ENCODE data around the gene CLDN16.

The CLDN16 gene

DNA sequence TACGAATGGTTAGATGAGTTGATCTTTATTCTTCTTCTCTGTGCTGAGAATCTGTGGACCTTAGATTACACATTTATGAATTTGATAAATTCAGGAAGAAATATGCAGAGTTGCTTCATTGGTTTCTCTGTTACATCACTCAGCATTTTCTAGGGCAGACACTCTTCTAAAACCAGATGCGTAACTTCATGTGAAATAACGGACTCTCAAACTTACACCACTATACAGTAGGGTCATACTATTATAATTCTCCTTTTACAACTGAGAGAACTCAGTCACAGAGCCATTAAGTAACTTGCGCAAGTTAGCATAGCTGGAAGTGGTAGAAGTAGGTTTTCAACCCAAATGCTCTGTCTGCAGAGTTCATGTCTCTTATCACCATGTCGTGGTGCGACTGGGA is 56.0 kb downstream of the CLDN16 start:
- no peak for DNase-seq

- no peak for DNase-seq
These were observed 56.7 kb downstream of the CLDN16 start for GRCh38 chr3:190444576-190445145.

DNA sequence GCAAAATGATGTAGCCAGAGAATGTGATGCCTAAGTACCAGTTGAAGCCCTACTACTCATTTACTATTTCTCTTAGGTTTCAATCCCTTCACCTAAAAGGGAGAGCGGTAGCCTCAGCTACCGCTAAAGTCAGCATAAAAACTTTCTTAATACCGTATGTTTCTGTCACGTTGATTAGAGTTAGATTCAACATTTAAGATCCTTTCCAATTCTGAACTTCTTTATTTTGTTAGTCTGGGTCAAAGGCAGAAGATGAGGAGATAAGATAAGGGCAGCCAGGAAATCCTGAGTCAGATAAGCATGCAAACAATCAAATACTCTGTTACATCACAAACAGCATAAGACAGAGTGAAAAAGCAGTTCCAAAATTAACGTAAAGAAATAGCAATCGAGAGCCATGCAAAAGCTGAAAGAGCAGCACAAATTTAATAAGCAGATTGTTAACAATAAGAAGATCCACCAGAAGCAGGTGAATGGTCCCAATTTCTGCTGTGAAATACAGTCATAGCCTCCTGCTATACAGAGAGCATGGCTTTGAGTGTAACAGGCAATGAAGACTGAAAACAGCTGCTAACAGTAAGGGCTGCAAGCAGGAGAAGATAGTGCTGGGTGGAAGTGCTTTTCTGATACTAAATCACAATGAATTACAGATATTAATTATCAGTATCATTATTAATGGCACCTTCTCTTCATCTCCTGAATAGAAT is 58.8 kb downstream of the CLDN16 start:
- no peak for DNase-seq

DNA sequence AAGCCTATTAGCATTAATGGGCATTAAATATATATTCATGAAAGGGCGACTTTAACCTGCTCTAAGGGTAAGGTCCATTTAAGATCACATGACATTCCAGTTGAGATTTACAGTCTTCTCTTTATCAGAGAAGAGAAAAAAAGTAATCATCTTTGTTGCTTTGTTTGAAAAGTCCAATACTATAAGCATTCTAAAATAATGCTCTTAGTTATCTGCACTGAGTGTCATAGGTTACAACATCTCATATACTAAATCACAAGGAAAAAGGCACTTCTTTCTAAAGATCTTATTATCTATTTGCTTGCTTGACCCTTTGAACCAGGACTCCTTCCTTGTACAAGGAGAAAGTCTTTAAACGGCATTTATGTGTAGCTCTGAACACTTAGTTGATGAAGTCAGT is 60.3 kb downstream of the CLDN16 start:
- no peak for DNase-seq

- no peak for DNase-seq
These were observed 61.8 kb downstream of the CLDN16 start, which contains the start of gene TMEM207 for GRCh38 chr3:190449801-190450200. TMEM207 (minus strand) TSS chr3:190449901; CDS start chr3:190449809, 92 bp downstream.

DNA sequence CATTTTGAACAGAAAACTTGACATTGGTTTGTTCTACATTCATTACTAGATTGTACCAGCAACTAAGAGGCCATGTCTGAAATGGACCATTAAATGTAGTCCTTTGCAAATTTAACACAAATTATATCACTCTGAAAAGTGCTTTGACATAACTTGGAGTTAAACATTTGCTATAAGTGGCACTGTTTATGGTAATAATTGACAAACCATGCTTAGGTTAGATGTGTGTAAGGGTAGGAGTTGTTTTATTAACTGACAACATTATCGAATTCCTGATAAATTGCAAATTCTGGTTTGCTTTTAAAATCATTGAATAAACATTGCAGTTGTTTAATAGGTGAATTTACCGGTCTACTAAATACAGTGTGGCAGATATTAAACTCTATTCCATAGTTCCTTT is 67.9 kb downstream of the CLDN16 start:
- DNase-seq = no peak

DNA sequence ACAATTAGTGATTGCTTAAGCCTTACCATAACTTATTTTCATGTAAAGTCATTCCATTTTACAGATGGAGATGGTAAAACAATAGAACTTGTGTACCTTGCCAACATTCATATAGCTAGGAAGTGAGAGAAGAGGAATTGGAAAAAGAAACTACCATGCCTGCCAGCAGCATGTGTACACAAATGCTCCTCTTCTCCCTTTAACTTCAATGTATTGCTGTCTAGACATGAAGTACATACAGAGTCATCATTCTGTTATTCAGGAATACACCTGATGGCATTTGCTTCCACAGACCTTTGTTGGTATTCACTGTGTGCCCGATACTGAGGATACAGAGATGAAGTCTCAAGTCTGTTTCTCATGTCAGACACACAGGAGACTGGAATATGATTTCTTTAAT is 68.8 kb downstream of the CLDN16 start:
- DNase-seq = no peak

DNA sequence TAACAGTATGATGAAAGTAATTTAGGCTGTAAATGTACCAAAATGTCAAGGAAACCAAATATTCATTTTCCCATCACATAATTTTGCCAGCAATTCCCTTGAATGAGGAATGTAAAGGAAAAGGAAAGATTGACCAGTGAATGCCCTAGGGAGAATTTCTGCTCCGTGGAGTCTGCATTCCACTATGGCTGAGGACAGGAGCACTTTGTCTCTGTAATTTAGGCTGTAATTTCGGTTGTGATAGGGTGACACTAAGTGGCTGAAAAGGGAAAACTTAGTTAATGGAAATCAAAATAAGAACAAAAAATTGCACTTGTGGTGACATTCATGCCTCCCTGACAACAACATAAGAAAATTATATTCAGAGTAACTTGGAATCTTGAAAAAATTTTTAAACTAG is 70.1 kb downstream of the CLDN16 start:
- DNase-seq = no peak
